GM12873 (cell line): ENCODE results near the gene FAM107A.

Source experiments
- TF ChIP-seq, protein P1 (sequence below): IDR thresholded peaks from 2 replicates; pipeline ENCODE4 v1.5.1; 2012; ENCODE audit warnings: low read depth, mild to moderate bottlenecking, moderate library complexity, low read length, control low read depth; ENCODE audit not compliant: insufficient read depth; ENCODE audit errors: missing control alignments

The FAM107A gene

DNA sequence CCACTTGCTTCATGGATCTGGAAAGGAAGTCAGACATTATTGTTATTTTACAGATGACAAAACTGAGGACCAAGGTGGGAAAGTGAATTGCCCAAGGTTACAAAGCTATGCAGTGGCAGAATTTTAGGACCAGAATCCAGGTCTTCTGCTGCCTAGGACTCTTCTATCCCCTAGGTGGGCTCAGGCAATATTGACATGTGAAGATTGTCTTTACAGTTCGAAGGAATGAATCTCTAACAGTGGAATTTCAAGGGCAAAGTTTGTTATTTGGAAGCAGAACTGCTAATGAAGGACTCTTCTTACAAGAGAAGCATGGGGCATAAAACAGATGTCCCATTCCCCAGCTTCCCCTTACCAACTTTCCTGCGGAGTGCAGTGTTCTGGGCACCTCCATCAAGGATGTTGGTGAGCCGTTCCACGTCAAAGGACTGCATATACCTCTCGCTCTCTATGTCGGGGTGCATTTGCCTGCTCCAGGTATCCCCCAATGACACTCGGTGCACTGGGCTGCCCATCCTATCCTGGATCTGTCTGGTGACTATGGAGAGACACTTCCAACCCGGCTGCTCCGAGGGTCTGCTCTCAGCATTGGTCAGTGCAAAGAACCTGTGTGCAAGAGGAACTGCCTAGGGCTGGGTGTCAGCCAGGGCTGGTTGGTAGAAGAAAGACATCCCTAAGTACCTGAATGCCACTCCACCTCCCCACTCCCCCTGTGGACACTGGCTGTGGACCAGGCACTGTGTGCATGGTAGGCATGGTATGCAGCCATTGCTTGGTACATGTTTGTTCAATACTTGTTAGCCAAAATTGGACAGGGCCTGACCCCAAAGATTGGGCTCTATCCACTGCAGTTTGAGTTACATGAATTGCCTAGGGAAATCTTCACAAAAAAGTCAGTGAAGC is 42.3 kb downstream of the FAM107A start:
- TF ChIP-seq, protein P1, sequence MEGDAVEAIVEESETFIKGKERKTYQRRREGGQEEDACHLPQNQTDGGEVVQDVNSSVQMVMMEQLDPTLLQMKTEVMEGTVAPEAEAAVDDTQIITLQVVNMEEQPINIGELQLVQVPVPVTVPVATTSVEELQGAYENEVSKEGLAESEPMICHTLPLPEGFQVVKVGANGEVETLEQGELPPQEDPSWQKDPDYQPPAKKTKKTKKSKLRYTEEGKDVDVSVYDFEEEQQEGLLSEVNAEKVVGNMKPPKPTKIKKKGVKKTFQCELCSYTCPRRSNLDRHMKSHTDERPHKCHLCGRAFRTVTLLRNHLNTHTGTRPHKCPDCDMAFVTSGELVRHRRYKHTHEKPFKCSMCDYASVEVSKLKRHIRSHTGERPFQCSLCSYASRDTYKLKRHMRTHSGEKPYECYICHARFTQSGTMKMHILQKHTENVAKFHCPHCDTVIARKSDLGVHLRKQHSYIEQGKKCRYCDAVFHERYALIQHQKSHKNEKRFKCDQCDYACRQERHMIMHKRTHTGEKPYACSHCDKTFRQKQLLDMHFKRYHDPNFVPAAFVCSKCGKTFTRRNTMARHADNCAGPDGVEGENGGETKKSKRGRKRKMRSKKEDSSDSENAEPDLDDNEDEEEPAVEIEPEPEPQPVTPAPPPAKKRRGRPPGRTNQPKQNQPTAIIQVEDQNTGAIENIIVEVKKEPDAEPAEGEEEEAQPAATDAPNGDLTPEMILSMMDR: no peak

DNA sequence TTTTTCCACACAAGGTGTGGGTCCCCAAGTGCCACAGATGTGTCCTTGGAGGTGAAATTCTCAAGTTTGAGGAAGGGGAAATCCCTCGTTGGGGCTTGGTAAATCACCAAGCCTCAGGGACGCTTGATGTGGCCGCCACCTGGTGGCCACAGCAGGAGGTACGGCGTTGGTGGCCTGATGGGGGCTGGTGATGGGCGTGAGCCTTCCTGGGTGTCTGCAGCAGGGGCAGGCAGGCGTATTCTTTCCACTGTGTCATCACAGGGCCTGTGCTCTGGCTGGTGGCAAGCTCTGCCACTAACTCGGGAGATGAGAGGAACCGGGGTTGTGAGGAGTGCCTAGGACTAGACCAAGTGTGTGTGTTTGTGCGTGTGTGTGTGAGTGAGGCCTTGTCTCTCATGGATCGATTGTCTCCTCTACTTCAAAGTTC is 44.4 kb downstream of the FAM107A start:
- TF ChIP-seq, protein P1: peak; percentile 96

DNA sequence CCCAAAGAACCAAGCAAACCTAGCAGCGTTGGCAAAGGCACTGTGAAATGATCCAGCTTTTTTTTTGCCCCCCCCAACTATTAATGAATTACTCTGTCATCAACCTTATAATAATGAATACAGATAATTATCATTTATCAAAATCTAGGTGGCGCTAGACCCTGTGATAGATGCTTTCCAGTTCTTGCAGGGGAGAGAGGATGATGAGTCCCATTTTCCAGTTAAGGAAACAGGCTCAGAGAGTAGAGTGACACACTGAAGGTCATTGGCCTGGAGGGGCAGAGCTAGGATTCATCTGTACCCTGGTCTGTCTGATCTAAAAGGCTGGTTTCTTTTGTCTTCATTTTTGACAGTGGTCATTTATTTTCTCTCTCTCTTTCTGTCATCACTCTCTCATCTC is 45.2 kb downstream of the FAM107A start:
- TF ChIP-seq, protein P1: peak; percentile 9

DNA sequence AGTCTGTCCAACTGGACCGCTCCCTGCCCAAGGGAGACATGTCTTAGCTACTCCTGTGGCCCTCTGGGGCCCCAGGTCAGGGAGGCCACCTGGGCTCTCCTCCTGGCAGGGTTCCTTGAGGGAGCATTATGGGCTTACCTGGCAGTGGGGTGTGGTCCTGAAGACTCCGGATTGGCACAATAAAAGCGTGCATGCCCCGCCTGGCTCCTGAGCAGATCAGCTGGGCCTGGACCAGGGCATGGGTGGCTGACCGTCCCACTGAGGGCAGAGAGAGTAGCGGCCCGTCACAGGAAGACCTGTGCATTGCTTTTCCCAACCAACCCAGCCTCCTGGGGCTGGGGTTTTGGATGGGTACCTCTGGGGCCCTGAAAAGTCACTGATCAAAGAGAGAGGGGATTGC is 45.6 kb downstream of the FAM107A start:
- TF ChIP-seq, protein P1: no peak

DNA sequence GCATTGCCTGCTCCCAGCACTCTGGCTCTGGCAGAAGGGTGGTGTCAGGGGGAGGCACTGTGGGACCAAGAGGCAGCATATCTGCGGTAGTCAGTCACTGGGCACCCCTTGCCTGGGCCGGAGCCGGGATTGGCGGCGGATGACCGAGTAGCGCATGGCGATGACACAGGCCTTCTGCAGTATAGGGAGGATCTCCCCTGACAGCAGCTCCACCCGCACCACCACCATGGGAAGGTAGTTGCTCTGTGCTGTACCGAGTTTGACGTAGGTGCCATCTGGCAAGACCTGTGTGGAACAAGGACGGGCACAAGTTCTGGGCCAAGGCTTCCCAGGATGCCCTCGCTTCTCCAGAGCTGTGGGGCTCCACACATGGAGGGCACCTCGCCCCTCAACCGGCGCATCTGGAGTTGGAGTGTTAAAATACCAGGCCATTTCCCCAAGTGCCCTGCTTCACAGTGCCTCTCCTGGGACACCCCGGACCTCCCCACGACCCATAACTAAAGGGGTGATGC is 46.8 kb downstream of the FAM107A start:
- TF ChIP-seq, protein P1: no peak

DNA sequence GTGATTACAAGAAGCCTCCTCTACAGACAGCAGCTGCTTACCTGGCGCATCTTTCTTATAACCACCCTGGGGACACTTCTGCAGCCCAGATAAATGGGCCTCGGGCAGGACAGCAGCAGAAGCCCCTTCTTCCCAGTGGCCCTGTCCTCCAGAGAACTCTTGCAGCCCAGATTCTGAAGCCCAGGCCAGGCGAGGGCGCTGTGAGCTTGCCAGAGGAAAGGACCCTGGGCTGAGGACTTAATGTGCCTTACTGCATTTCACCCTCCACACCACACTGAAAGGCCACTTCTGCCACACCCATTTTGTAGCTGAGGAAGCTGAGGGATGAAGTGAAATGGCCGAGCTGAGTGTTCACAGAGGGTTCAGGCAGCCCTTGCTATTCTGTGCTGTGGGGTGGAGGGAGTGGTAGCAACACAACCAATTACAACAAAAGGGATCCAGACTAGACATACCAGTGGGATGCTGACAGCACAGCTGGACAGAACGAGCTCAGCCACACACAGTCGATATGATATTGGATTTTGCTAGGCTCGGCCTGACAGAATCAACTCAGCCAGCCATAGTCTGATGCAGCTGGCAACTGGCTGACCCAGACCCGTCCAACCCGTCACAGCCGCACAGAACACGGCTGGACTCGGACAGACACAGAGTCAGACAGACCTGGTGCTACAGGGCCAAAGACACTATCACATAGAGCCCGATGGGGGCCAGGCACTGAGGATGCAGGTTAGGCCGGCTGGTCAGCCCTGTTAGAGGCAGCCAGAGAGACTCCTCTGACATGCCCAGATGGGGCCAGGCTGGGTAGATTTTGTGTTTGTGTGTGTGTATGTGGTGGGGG is 47.5 kb downstream of the FAM107A start:
- TF ChIP-seq, protein P1: peak; percentile 42

DNA sequence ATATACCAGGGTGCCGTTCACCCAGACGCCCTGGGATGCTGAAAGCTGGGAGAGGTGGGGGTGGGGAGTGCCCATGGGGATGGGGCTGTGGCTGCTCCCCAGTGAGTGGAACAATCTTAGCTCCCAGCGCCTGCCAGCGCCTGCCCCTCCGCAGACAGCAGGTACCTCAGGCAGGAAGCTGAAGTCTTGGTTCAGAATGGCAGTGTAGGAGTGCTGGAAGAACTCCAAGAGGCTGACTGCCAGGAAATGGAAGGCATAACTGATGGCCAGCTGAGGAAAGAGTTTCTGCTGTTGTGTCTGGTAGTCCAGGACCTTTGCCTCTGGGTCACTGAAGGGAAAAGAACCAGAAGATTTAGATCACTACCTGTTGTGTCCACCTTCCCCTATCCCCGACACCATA is 48.6 kb downstream of the FAM107A start:
- TF ChIP-seq, protein P1: no peak
